Activated CD4-positive, CD25-positive, alpha-beta regulatory T cell (primary cell): ENCODE data around the gene APEX1.
"Not testable (repeated sequence)": the region's sequence is repeated elsewhere in the genome, so short reads cannot be mapped to it uniquely, and the experiment has no call there.

Source experiments
- DNase-seq, 4 experiments: peaks; one replicate each; lab custom pipeline; 2025; lab: John Stamatoyannopoulos, UW

Gene APEX1

GRCh38 chr14:20472536-20473169, 17.6 kb downstream of the APEX1 start:
- DNase-seq, result no peak

- no peak for DNase-seq
Measured at GRCh38 chr14:20476776-20477175, 21.8 kb downstream of the APEX1 start.

GRCh38 chr14:20477211-20477876, 22.3 kb downstream of the APEX1 start:
- DNase-seq, result no peak

- no peak for DNase-seq
Measured at GRCh38 chr14:20478894-20479293, 23.9 kb downstream of the APEX1 start.

- no peak for DNase-seq
Measured at GRCh38 chr14:20482382-20482781, 27.4 kb downstream of the APEX1 start.

- no peak for DNase-seq
Measured at GRCh38 chr14:20485900-20486299, 30.9 kb downstream of the APEX1 start.

GRCh38 chr14:20486684-20487395, 31.8 kb downstream of the APEX1 start:
- no peak for DNase-seq

- DNase-seq, result no peak
Measured at GRCh38 chr14:20487396-20487725, 32.3 kb downstream of the APEX1 start.

GRCh38 chr14:20489093-20489994, 34.3 kb downstream of the APEX1 start:
- no peak for DNase-seq

GRCh38 chr14:20490563-20490962, 35.5 kb downstream of the APEX1 start:
- no peak for DNase-seq

- DNase-seq, result no peak
Measured at GRCh38 chr14:20492486-20492885, 37.5 kb downstream of the APEX1 start.

GRCh38 chr14:20493634-20494033, 38.6 kb downstream of the APEX1 start:
- DNase-seq, result no peak

GRCh38 chr14:20494935-20495766, 40.1 kb downstream of the APEX1 start:
- DNase-seq, result no peak

GRCh38 chr14:20498622-20499021, 43.6 kb downstream of the APEX1 start:
- DNase-seq, result no peak

GRCh38 chr14:20499108-20499507, 44.1 kb downstream of the APEX1 start:
- DNase-seq, result no peak

- DNase-seq, result no peak
Measured at GRCh38 chr14:20499881-20500280, 44.9 kb downstream of the APEX1 start.

- DNase-seq, result no peak
Measured at GRCh38 chr14:20501346-20501745, 46.3 kb downstream of the APEX1 start.

- DNase-seq, result no peak
Measured at GRCh38 chr14:20503898-20504297, 48.9 kb downstream of the APEX1 start.

GRCh38 chr14:20506276-20506675, 51.2 kb downstream of the APEX1 start:
- not testable (repeated sequence) for DNase-seq

GRCh38 chr14:20506752-20507151, 51.7 kb downstream of the APEX1 start:
- not testable (repeated sequence) for DNase-seq
